Prostate gland (tissue), 2 donors: ENCODE data around the gene GDPGP1. TPM values are rescaled to one million over a fixed set of nuclear protein-coding genes. Genes with fewer than 3 reads are reported as not detected.

ENCODE experiments used
- DNase-seq: peaks from one replicate; pipeline ENCODE4 v3.0.0-alpha.2; 2019; ENCODE audit warnings: low spot score
- H3K27ac ChIP-seq, 2 donors: fragments of 200-600 bp; sonication (generic); 2 replicates each; pipeline ENCODE4 v1.5.1; 2017 to 2019
- H3K27me3 ChIP-seq: fragments of 200-600 bp; sonication (generic); replicated peaks from 2 replicates; pipeline ENCODE4 v1.5.1; 2019; ENCODE audit not compliant: insufficient read depth
- H3K36me3 ChIP-seq, 2 donors: fragments of 200-600 bp; sonication (generic); 1 replicate in 1 of 2; 2 replicates in 1 of 2; pipeline versions ENCODE4 v1.5.1 to v1.8.1; 2017 to 2019
- H3K4me1 ChIP-seq: fragments of 200-600 bp; sonication (generic); replicated peaks from 2 replicates; pipeline ENCODE4 v1.5.1; 2019
- H3K4me3 ChIP-seq, 2 donors: fragments of 200-600 bp; sonication (generic); 2 replicates each; pipeline ENCODE4 v1.5.1; 2017 to 2019
- H3K9me3 ChIP-seq: fragments of 200-600 bp; sonication (generic); 2 replicates; pipeline ENCODE4 v1.5.1; 2017
- POLR2A ChIP-seq: fragments of 450-650 bp; IDR thresholded peaks from one replicate; pipeline ENCODE4 v1.6.1; 2016; ENCODE audit warnings: antibody characterized with exemption, mild to moderate bottlenecking
- POLR2AphosphoS5 ChIP-seq: sonication (generic); formaldehyde crosslinking; IDR thresholded peaks from one replicate; pipeline ENCODE4 v1.6.1; 2017; ENCODE audit warnings: antibody characterized with exemption
- WGBS: methylation state at CpG from one replicate; pipeline ENCODE4 v1.1.5; 2018; 5-methylcytosine and 5-hydroxymethylcytosine counted together
- intact Hi-C: fragments of 100-400 bp; cut with DNase I; formaldehyde crosslinking; loops from one replicate; pipeline ENCODE4 v1.14.2; 2022
- total RNA-seq, 2 donors: library from RNA; depleted of rRNA; stranded (reverse); fragments of >200 nt; gene quantifications; one replicate each; pipeline ENCODE4 v1.1.0, GENCODE V29; 2016
- TF ChIP-seq, protein P1 (sequence below), 4 experiments: fragments of 200-600 bp in 2 of 4; fragments of 450-650 bp in 2 of 4; sonication (generic) in 2 of 4; IDR thresholded peaks; 1 replicate in 3 of 4; 2 replicates in 1 of 4; pipeline ENCODE4 v1.5.1; 2016 to 2019; ENCODE audit warnings: antibody characterized with exemption in 4 of 4, mild to moderate bottlenecking in 2 of 4, moderate library complexity in 2 of 4

GDPGP1 gene
- total RNA-seq, 2 donors from 2014 or later = 15.4 to 21.5 TPM

DNA sequence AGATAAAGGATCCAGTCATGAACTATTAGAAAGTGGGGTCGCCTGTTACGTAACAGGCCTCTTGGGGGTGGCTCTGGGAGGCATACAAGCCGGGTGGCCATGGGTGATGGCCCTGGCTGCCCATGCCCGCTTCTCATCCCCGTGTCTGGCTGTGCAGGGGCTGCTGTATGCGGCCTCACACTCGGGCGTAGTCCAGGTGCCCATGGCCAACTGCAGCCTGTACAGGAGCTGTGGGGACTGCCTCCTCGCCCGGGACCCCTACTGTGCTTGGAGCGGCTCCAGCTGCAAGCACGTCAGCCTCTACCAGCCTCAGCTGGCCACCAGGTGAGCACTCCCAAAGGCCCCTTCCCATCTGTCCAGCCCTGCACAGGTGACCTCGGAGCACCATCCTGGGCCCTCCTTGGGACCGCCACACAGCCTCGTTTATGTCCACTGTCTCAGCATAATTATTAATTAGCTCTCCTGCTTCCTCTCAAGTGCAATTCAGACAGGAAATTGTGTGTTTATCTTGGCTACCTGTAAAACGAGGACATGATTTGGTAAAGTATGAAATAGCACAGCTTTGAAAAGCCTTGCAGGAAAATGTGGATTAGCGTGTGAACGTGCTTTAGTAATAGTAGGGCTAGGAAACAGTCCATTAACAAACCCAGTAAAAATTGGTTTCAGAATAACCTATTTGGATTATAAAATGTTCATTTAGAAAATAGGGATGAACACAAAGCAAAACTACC, 8.3 kb upstream of the GDPGP1 start:
- 75% methylated on average over 11 of the region's 18 CpGs for WGBS
- intact Hi-C loops = no loop called here
- H3K36me3 ChIP-seq = peaks cover 19 to 35% of the 10 kb centered on the region in 2 donors
- peaks cover 3% of the 10 kb centered on the region for H3K4me1 ChIP-seq
- no peak overlapping the region for H3K27ac ChIP-seq
- no peaks in the 10 kb centered on the region for H3K9me3 ChIP-seq
- no peaks in the 10 kb centered on the region for H3K27me3 ChIP-seq
- TF ChIP-seq, protein P1, sequence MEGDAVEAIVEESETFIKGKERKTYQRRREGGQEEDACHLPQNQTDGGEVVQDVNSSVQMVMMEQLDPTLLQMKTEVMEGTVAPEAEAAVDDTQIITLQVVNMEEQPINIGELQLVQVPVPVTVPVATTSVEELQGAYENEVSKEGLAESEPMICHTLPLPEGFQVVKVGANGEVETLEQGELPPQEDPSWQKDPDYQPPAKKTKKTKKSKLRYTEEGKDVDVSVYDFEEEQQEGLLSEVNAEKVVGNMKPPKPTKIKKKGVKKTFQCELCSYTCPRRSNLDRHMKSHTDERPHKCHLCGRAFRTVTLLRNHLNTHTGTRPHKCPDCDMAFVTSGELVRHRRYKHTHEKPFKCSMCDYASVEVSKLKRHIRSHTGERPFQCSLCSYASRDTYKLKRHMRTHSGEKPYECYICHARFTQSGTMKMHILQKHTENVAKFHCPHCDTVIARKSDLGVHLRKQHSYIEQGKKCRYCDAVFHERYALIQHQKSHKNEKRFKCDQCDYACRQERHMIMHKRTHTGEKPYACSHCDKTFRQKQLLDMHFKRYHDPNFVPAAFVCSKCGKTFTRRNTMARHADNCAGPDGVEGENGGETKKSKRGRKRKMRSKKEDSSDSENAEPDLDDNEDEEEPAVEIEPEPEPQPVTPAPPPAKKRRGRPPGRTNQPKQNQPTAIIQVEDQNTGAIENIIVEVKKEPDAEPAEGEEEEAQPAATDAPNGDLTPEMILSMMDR (IDR thresholded peaks at IDR 0.05) = no peak
- no peak for TF ChIP-seq POLR2AphosphoS5
- TF ChIP-seq POLR2A = no peak
- DNase-seq = no peak
- no peak overlapping the region for H3K4me3 ChIP-seq

DNA sequence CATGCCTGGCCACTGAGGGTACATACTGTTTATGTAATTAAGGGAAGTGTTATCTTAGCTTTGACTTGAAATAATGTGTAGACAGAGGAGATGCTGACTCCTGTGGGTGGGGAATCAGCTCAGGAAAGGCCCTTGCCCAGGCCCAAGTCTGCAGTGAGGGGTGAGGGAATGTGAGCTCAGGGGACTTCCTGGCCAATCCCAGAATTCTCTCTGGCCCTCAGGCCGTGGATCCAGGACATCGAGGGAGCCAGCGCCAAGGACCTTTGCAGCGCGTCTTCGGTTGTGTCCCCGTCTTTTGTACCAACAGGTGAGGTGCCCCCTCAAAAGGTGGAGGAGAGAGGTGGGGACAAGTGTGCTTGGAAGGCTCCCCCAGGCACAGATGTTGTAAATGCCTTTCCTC, 6.7 kb upstream of the GDPGP1 start:
- Histone ChIP-seq H3K9me3 (no peaks in the 10 kb centered on the region), H3K36me3 (peaks cover 19 to 35% of the 10 kb centered on the region in 2 donors), H3K4me1 (peaks cover 10% of the 10 kb centered on the region), H3K4me3 (no peak overlapping the region), H3K27me3 (no peaks in the 10 kb centered on the region), H3K27ac (peak overlapping the region in 1 of 2 donors; percentile 2)
- 86% methylated on average over 7 of the region's 7 CpGs for WGBS
- TF ChIP-seq POLR2A (no peak), POLR2AphosphoS5 (no peak)
- TF ChIP-seq, protein P1 (IDR thresholded peaks at IDR 0.05) = no peak
- no peak for DNase-seq
- intact Hi-C loops = no loop called here

DNA sequence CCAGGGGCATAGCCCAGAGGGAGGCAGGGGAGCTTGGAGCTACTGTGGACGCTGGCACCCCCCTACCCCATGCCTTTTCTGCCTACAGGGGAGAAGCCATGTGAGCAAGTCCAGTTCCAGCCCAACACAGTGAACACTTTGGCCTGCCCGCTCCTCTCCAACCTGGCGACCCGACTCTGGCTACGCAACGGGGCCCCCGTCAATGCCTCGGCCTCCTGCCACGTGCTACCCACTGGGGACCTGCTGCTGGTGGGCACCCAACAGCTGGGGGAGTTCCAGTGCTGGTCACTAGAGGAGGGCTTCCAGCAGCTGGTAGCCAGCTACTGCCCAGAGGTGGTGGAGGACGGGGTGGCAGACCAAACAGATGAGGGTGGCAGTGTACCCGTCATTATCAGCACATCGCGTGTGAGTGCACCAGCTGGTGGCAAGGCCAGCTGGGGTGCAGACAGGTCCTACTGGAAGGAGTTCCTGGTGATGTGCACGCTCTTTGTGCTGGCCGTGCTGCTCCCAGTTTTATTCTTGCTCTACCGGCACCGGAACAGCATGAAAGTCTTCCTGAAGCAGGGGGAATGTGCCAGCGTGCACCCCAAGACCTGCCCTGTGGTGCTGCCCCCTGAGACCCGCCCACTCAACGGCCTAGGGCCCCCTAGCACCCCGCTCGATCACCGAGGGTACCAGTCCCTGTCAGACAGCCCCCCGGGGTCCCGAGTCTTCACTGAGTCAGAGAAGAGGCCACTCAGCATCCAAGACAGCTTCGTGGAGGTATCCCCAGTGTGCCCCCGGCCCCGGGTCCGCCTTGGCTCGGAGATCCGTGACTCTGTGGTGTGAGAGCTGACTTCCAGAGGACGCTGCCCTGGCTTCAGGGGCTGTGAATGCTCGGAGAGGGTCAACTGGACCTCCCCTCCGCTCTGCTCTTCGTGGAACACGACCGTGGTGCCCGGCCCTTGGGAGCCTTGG, 5.9 kb upstream of the GDPGP1 start:
- Histone ChIP-seq H3K36me3 (peaks cover 19 to 35% of the 10 kb centered on the region in 2 donors), H3K4me3 (no peak overlapping the region), H3K9me3 (no peaks in the 10 kb centered on the region), H3K4me1 (peaks cover 10% of the 10 kb centered on the region), H3K27ac (peak overlapping the region in 1 of 2 donors; percentile 90), H3K27me3 (no peaks in the 10 kb centered on the region)
- WGBS = 86% methylated on average over 32 of the region's 38 CpGs
- intact Hi-C loops = no loop called here
- TF ChIP-seq POLR2A = no peak
- no peak for TF ChIP-seq POLR2AphosphoS5
- TF ChIP-seq, protein P1 (IDR thresholded peaks at IDR 0.05) = no peak
- DNase-seq = no peak

DNA sequence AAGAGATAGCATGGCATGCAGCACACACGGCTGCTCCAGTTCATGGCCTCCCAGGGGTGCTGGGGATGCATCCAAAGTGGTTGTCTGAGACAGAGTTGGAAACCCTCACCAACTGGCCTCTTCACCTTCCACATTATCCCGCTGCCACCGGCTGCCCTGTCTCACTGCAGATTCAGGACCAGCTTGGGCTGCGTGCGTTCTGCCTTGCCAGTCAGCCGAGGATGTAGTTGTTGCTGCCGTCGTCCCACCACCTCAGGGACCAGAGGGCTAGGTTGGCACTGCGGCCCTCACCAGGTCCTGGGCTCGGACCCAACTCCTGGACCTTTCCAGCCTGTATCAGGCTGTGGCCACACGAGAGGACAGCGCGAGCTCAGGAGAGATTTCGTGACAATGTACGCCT, 5.0 kb upstream of the GDPGP1 start:
- TF ChIP-seq POLR2A (no peak), POLR2AphosphoS5 (no peak)
- TF ChIP-seq, protein P1 (IDR thresholded peaks at IDR 0.05) = no peak
- no peak for DNase-seq
- peak overlapping the region; percentile 43 to 90 for H3K27ac ChIP-seq
- peaks cover 14 to 28% of the 10 kb centered on the region in 2 donors for H3K36me3 ChIP-seq
- H3K9me3 ChIP-seq = no peaks in the 10 kb centered on the region
- no peak overlapping the region for H3K4me3 ChIP-seq
- intact Hi-C loops = no loop called here
- peaks cover 10% of the 10 kb centered on the region for H3K4me1 ChIP-seq
- WGBS = 71% methylated on average over 15 of the region's 15 CpGs
- no peaks in the 10 kb centered on the region for H3K27me3 ChIP-seq
